Measurements from ENCODE around the gene PCDH20.
"Not testable (repeated sequence)": the region's sequence is repeated elsewhere in the genome, so short reads cannot be mapped to it uniquely, and the experiment has no call there.

PCDH20 gene

GRCh38 chr13:61415749-61416148, at the start of gene PCDH20:
Gene PCDH20, minus strand, starts transcription at chr13:61415849. Its CDS starts 691 bp downstream, at chr13:61415158.
- no peak for DNase-seq (ENCODE audit: low read depth)

- DNase-seq (ENCODE audit: low read depth), result no peak
Observed at GRCh38 chr13:61463024-61463423, 47.4 kb upstream of the PCDH20 start.

GRCh38 chr13:61453121-61453520, 37.5 kb upstream of the PCDH20 start:
- no peak for DNase-seq (ENCODE audit: low read depth)

GRCh38 chr13:61432029-61432428, 16.4 kb upstream of the PCDH20 start:
- no peak for DNase-seq (ENCODE audit: low read depth)

- DNase-seq (ENCODE audit: low read depth), result no peak
Observed at GRCh38 chr13:61423915-61424314, 8.3 kb upstream of the PCDH20 start.

- no peak for DNase-seq (ENCODE audit: low read depth)
Observed at GRCh38 chr13:61417086-61417570, 1.5 kb upstream of the PCDH20 start.

- peak; percentile 26 for DNase-seq (ENCODE audit: low read depth)
Observed at GRCh38 chr13:61415058-61415721, 459 bp downstream of the PCDH20 start.

- no peak for DNase-seq (ENCODE audit: low read depth)
Observed at GRCh38 chr13:61414686-61415057, 977 bp downstream of the PCDH20 start.

GRCh38 chr13:61413572-61414535, 1.8 kb downstream of the PCDH20 start:
- DNase-seq (ENCODE audit: low read depth), result no peak

- DNase-seq (ENCODE audit: low read depth), result peak; percentile 20
Observed at GRCh38 chr13:61410669-61411297, 4.9 kb downstream of the PCDH20 start.

GRCh38 chr13:61410266-61410665, 5.4 kb downstream of the PCDH20 start:
- no peak for DNase-seq (ENCODE audit: low read depth)

- DNase-seq (ENCODE audit: low read depth), result no peak
Observed at GRCh38 chr13:61408571-61408970, 7.1 kb downstream of the PCDH20 start.

GRCh38 chr13:61406275-61406674, 9.4 kb downstream of the PCDH20 start:
- DNase-seq (ENCODE audit: low read depth), result no peak

- no peak for DNase-seq (ENCODE audit: low read depth)
Observed at GRCh38 chr13:61396121-61396520, 19.5 kb downstream of the PCDH20 start.

GRCh38 chr13:61391426-61391825, 24.2 kb downstream of the PCDH20 start:
- no peak for DNase-seq (ENCODE audit: low read depth)

GRCh38 chr13:61387694-61388093, 28.0 kb downstream of the PCDH20 start:
- DNase-seq (ENCODE audit: low read depth), result no peak

GRCh38 chr13:61383111-61383510, 32.5 kb downstream of the PCDH20 start:
- DNase-seq (ENCODE audit: low read depth), result no peak

GRCh38 chr13:61370520-61370919, 45.1 kb downstream of the PCDH20 start:
- peak; percentile 4 for DNase-seq (ENCODE audit: low read depth)

- DNase-seq (ENCODE audit: low read depth), result not testable (repeated sequence)
Observed at GRCh38 chr13:61364690-61365089, 51.0 kb downstream of the PCDH20 start.

GRCh38 chr13:61362522-61362921, 53.1 kb downstream of the PCDH20 start:
- no peak for DNase-seq (ENCODE audit: low read depth)

Data from CMK (cell line).